ENCODE measurements around the gene WDFY1.

Gene WDFY1

DNA sequence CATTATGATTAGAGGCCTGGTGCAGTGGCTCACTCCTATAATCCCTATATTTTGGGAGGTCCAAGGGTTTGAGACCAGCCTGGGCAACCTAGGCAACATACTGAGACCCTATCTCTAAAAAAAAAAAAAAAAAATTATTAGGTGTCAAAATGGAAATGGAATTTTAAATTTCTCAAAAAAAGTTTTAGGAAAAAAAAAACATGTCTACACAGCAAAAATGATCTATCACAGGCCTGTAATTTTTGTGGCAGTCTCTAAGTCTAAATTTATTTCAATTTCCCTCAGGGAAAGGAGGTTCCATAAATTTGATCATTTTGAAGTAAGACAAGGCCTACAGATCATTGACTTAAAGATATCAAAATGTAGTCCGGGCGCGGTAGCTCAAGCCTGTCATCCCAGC lies 28.5 kb upstream of the WDFY1 start:
- Histone ChIP-seq H3K9me2 (ENCODE audit: low read depth, low read length) (no peaks in the 10 kb centered on the region), H3K4me1 (ENCODE audit: insufficient read depth, low read length, severe bottlenecking) (no peaks in the 10 kb centered on the region), H3K27ac (ENCODE audit: low read depth, low read length, poor library complexity, severe bottlenecking) (no peak overlapping the region), H3K79me2 (ENCODE audit: insufficient read depth, low read length) (no peaks in the 10 kb centered on the region), H3K4me3 (ENCODE audit: low read depth, low read length, poor library complexity, severe bottlenecking) (no peak overlapping the region), H3K9ac (ENCODE audit: low read length) (no peak overlapping the region), H3K36me3 (ENCODE audit: insufficient read depth, low read length) (peaks cover 3% of the 10 kb centered on the region; the same call in 1 of the 2 replicates), H3K4me2 (ENCODE audit: low read length) (no peak overlapping the region), H3F3A (ENCODE audit: insufficient read depth, low read length) (peaks cover 4% of the 10 kb centered on the region; the same call in 1 of the 2 replicates), H3K9me3 (ENCODE audit: low read length) (no peaks in the 10 kb centered on the region), H2AFZ (ENCODE audit: low read length) (no peak overlapping the region), H4K20me1 (ENCODE audit: insufficient read depth, low read length) (no peaks in the 10 kb centered on the region), H3K27me3 (ENCODE audit: insufficient read depth, low read length) (no peaks in the 10 kb centered on the region)
- TF ChIP-seq EZH2 (IDR thresholded peaks at IDR 0.05; ENCODE audit: borderline replicate concordance, low read length) = no peak
- TF ChIP-seq, protein P1, sequence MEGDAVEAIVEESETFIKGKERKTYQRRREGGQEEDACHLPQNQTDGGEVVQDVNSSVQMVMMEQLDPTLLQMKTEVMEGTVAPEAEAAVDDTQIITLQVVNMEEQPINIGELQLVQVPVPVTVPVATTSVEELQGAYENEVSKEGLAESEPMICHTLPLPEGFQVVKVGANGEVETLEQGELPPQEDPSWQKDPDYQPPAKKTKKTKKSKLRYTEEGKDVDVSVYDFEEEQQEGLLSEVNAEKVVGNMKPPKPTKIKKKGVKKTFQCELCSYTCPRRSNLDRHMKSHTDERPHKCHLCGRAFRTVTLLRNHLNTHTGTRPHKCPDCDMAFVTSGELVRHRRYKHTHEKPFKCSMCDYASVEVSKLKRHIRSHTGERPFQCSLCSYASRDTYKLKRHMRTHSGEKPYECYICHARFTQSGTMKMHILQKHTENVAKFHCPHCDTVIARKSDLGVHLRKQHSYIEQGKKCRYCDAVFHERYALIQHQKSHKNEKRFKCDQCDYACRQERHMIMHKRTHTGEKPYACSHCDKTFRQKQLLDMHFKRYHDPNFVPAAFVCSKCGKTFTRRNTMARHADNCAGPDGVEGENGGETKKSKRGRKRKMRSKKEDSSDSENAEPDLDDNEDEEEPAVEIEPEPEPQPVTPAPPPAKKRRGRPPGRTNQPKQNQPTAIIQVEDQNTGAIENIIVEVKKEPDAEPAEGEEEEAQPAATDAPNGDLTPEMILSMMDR (IDR thresholded peaks at IDR 0.05; ENCODE audit: low read length) = no peak

DNA sequence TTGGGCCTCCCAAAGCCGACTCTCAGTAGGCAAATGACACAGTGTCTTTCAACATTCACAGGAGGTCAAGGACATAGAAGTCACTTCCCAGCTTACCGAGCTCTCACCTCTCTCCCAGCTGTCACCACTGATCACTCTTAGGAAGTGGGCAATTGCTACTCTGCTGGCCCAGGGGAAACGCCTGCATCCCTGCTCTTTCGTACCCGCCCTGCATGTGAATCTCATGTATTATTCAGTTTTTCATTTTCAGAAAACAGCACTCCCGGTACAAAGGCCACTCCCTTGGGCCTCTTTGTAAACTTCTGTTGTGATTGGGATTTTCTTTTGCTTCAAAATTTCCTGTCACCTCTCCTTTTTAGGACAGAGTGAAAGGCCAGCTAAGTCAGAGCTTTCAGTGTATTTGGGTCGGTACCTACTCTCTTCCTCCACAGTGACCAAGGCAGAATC lies 27.5 kb upstream of the WDFY1 start:
- no peak overlapping the region for H3K27ac ChIP-seq (ENCODE audit: low read depth, low read length, poor library complexity, severe bottlenecking)
- peaks cover 4% of the 10 kb centered on the region; the same call in 1 of the 2 replicates for H3F3A ChIP-seq (ENCODE audit: insufficient read depth, low read length)
- peaks cover 9% of the 10 kb centered on the region; the same call in 1 of the 2 replicates for H3K36me3 ChIP-seq (ENCODE audit: insufficient read depth, low read length)
- no peak overlapping the region for H3K9ac ChIP-seq (ENCODE audit: low read length)
- H3K79me2 ChIP-seq (ENCODE audit: insufficient read depth, low read length) = no peaks in the 10 kb centered on the region
- H2AFZ ChIP-seq (ENCODE audit: low read length) = no peak overlapping the region
- H3K4me2 ChIP-seq (ENCODE audit: low read length) = no peak overlapping the region
- H3K27me3 ChIP-seq (ENCODE audit: insufficient read depth, low read length) = no peaks in the 10 kb centered on the region
- H3K4me3 ChIP-seq (ENCODE audit: low read depth, low read length, poor library complexity, severe bottlenecking) = no peak overlapping the region
- no peaks in the 10 kb centered on the region for H4K20me1 ChIP-seq (ENCODE audit: insufficient read depth, low read length)
- no peaks in the 10 kb centered on the region for H3K9me3 ChIP-seq (ENCODE audit: low read length)
- H3K9me2 ChIP-seq (ENCODE audit: low read depth, low read length) = no peaks in the 10 kb centered on the region
- TF ChIP-seq, protein P1 (IDR thresholded peaks at IDR 0.05; ENCODE audit: low read length) = no peak
- no peak for TF ChIP-seq EZH2 (IDR thresholded peaks at IDR 0.05; ENCODE audit: borderline replicate concordance, low read length)
- H3K4me1 ChIP-seq (ENCODE audit: insufficient read depth, low read length, severe bottlenecking) = no peaks in the 10 kb centered on the region

DNA sequence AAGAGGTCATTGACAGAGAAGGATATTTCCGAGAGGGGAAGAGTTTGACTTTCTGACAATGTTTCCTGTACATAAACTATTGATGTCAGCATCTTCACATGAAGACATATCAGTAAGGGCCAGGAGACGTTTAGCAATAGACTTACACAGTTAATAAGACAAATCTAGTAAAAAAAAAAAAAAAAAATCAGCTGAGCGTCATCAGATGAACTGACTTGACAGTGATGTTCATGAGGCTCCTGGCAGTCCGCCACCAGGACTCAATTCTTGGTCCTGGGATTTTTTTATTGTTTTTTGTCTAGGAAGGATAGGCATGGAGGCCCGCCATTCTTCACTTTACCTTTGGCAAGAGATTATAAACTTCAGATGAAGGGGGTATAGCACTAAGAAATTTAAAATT lies 26.6 kb upstream of the WDFY1 start:
- H4K20me1 ChIP-seq (ENCODE audit: insufficient read depth, low read length) = no peaks in the 10 kb centered on the region
- TF ChIP-seq EZH2 (IDR thresholded peaks at IDR 0.05; ENCODE audit: borderline replicate concordance, low read length) = no peak
- TF ChIP-seq, protein P1 (IDR thresholded peaks at IDR 0.05; ENCODE audit: low read length) = no peak
- H2AFZ ChIP-seq (ENCODE audit: low read length) = no peak overlapping the region
- H3K4me1 ChIP-seq (ENCODE audit: insufficient read depth, low read length, severe bottlenecking) = no peaks in the 10 kb centered on the region
- no peak overlapping the region for H3K9ac ChIP-seq (ENCODE audit: low read length)
- H3K79me2 ChIP-seq (ENCODE audit: insufficient read depth, low read length) = no peaks in the 10 kb centered on the region
- H3F3A ChIP-seq (ENCODE audit: insufficient read depth, low read length) = peaks cover 4% of the 10 kb centered on the region; the same call in 1 of the 2 replicates
- H3K9me3 ChIP-seq (ENCODE audit: low read length) = no peaks in the 10 kb centered on the region
- no peaks in the 10 kb centered on the region for H3K27me3 ChIP-seq (ENCODE audit: insufficient read depth, low read length)
- H3K4me3 ChIP-seq (ENCODE audit: low read depth, low read length, poor library complexity, severe bottlenecking) = no peak overlapping the region
- peaks cover 19% of the 10 kb centered on the region; the same call in 1 of the 2 replicates for H3K36me3 ChIP-seq (ENCODE audit: insufficient read depth, low read length)
- no peak overlapping the region for H3K4me2 ChIP-seq (ENCODE audit: low read length)
- no peaks in the 10 kb centered on the region for H3K9me2 ChIP-seq (ENCODE audit: low read depth, low read length)
- H3K27ac ChIP-seq (ENCODE audit: low read depth, low read length, poor library complexity, severe bottlenecking) = no peak overlapping the region
